Measurements from ENCODE around the gene TNIK. TPM values are rescaled to one million over a fixed set of nuclear protein-coding genes. Genes with fewer than 3 reads are reported as not detected.

The TNIK gene
- total RNA-seq, 2 experiments from 2014 or later: 32.1 to 39.2 TPM

DNA sequence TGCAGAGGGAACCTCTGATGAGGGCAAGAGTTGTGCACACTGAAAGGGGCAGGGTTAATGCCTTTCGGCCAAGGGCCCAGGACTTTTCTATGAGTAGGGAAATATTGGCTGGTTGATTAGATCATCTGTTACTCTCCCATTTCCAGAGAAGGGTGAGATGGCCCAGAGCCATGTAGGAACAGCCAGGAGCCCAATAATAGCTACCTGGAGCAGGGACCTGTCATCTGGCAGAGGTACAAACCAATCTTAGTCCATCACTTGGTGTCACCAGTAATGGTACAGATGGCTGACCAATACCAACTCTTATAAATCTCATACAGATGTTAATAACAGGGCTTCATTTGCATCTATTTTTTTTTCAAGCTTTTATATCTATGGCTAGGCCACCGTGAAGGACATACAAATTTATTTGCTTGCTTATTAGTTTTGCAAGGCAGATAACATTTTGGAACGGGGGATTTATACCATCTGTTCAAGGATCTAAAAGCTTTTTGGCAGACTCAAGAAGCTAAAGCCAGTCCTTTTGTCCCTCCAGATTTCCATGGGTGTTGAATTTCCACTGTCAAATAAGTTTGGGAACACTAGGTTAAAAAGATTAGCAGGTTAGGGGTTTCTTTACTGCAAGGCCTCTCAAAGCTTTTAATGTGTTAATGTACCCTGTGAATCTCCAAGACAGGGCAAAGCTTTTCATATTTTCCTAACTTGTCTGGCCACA, 79.3 kb downstream of the TNIK start:
- Mint-ChIP-seq H3K27me3 (ENCODE audit: low read depth) (no peaks in the 10 kb centered on the region), H3K36me3 (ENCODE audit: low read depth) (no peaks in the 10 kb centered on the region), H3K4me3 (no peak overlapping the region), H3K9me3 (ENCODE audit: insufficient read depth) (no peaks in the 10 kb centered on the region), H3K27ac (no peak overlapping the region), H3K4me1 (ENCODE audit: low read depth) (peaks cover 9% of the 10 kb centered on the region)
- no peak for DNase-seq
- ChIA-PET POLR2A (no interaction called here), CTCF (interaction anchor here (1.0 kb wide), 1 partner anchor 17 kb away, joined by 3 read pairs; no protein-coding TSS in a partner anchor)
- no peak for ATAC-seq

- ATAC-seq: no peak
- POLR2A ChIA-PET: interaction anchor here (0.7 kb wide), 1 partner anchor 21 kb away, joined by 3 read pairs; no protein-coding TSS in a partner anchor
- CTCF ChIA-PET: no interaction called here
- no peaks in the 10 kb centered on the region for H3K27me3 Mint-ChIP-seq (ENCODE audit: low read depth)
- no peak for DNase-seq
- H3K9me3 Mint-ChIP-seq (ENCODE audit: insufficient read depth): no peaks in the 10 kb centered on the region
- H3K4me3 Mint-ChIP-seq: no peak overlapping the region
- H3K36me3 Mint-ChIP-seq (ENCODE audit: low read depth): no peaks in the 10 kb centered on the region
- H3K27ac Mint-ChIP-seq: no peak overlapping the region
- peaks cover 9% of the 10 kb centered on the region for H3K4me1 Mint-ChIP-seq (ENCODE audit: low read depth)
Observed at GRCh38 chr3:171379961-171380483, 80.2 kb downstream of the TNIK start.

- CTCF ChIA-PET: interaction anchor here (0.9 kb wide), 1 partner anchor 188 kb away, joined by 3 read pairs; no protein-coding TSS in a partner anchor
Observed at GRCh38 chr3:171379281-171379680, 80.9 kb downstream of the TNIK start.

DNA sequence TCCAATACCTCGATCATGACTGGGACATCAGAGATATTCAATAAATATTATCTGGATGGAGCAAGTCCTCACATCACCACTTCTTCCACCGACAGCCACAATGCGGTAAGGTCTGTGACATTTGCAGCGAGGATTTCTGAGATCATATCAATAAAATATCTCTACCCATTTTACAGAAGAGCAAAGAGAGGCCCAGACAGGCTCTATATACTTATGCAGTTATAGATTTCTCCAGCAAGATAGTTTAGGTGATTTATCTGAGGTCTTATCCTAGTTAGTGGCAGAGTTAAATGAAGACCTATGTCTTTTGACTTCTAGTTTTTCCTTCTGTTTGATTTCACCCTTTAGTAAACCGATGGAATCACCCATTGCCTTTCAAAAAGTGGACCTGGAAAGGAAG, 81.6 kb downstream of the TNIK start:
- CTCF ChIA-PET: no interaction called here
- Mint-ChIP-seq H3K27ac (no peak overlapping the region), H3K4me3 (no peak overlapping the region), H3K4me1 (ENCODE audit: low read depth) (peaks cover under 1% of the 10 kb centered on the region), H3K36me3 (ENCODE audit: low read depth) (no peaks in the 10 kb centered on the region), H3K27me3 (ENCODE audit: low read depth) (no peaks in the 10 kb centered on the region), H3K9me3 (ENCODE audit: insufficient read depth) (no peaks in the 10 kb centered on the region)
- no peak for DNase-seq
- ATAC-seq: no peak
- POLR2A ChIA-PET: no interaction called here

More at GRCh38 chr3:171379281-171379680, 80.9 kb downstream of the TNIK start:
- no peak for ATAC-seq
- no peak for DNase-seq
- Mint-ChIP-seq H3K36me3 (ENCODE audit: low read depth) (no peaks in the 10 kb centered on the region), H3K27me3 (ENCODE audit: low read depth) (no peaks in the 10 kb centered on the region), H3K9me3 (ENCODE audit: insufficient read depth) (no peaks in the 10 kb centered on the region), H3K27ac (no peak overlapping the region), H3K4me1 (ENCODE audit: low read depth) (peaks cover 7% of the 10 kb centered on the region), H3K4me3 (no peak overlapping the region)
- POLR2A ChIA-PET: no interaction called here

GRCh38 chr3:171377859-171378258, 82.3 kb downstream of the TNIK start:
- DNase-seq (no peak), ATAC-seq (no peak)
- Mint-ChIP-seq H3K27ac (no peak overlapping the region), H3K4me1 (ENCODE audit: low read depth) (no peaks in the 10 kb centered on the region), H3K36me3 (ENCODE audit: low read depth) (no peaks in the 10 kb centered on the region), H3K4me3 (no peak overlapping the region), H3K27me3 (ENCODE audit: low read depth) (no peaks in the 10 kb centered on the region), H3K9me3 (ENCODE audit: insufficient read depth) (no peaks in the 10 kb centered on the region)
- ChIA-PET CTCF (no interaction called here), POLR2A (interaction anchor here (0.6 kb wide), 1 partner anchor 51 kb away, joined by 3 read pairs; no protein-coding TSS in a partner anchor)

DNA sequence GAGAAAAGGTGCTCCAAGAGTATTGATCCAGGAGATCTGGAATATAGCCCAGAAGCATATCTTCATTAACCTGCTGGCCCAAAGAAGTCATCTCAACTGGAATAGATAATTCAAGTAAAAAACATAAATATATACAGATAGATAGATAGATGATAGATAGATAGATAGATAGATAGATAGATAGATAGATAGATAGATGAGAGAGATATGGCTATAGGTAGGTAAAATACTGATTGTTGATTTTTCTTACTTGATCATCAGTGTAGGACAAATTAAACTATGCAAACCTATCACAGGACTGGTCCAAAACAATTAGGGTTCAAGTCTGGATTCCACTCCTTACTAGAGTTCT, 83.6 kb downstream of the TNIK start:
- Mint-ChIP-seq H3K4me3 (no peak overlapping the region), H3K9me3 (ENCODE audit: insufficient read depth) (no peaks in the 10 kb centered on the region), H3K4me1 (ENCODE audit: low read depth) (no peaks in the 10 kb centered on the region), H3K27ac (no peak overlapping the region), H3K27me3 (ENCODE audit: low read depth) (no peaks in the 10 kb centered on the region), H3K36me3 (ENCODE audit: low read depth) (peaks cover under 1% of the 10 kb centered on the region)
- DNase-seq (no peak), ATAC-seq (no peak)
- POLR2A ChIA-PET: no interaction called here
- CTCF ChIA-PET: no interaction called here

DNA sequence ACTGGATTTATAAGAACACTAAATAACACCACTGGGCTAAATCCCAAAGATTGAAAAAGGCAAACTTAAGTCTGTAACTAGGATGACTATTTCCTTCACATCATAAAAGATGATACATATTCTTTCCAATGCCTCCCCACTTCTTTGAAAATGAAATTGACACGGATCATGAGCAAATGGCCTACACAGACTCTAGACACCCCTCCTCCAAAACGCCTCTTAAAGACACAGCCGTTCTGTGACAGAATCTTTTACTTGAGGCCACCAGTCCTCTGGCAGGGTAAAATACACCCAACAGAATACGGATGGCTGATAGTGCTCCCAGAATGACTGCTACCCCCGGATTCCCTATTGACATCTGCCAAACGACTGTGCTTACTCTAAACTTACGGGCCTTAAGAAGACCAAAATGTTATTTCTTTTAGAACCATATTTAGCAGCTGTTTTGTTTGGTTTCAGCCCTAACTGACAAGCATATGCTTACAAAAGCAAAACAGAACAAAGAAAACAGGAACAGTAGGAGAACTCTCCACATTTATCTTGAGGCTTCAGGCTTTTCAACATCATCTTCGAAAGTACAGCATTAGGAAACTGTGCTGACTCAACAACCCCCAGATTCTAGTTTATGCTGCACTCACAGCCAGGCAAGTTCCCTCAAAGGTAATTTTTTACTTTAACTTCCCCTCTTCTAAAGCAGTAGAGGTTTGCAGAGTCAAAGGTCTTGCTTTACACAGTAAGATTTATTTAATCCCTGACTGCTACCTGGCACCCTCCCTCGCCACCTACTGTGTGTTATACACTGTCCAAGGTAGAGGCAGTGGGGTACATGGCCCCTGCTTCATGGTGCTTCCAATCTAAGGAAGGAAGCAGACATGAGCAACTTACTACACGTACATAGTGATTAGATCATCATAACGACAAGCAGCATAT, 84.3 kb downstream of the TNIK start:
- Mint-ChIP-seq H3K4me3 (no peak overlapping the region), H3K27me3 (ENCODE audit: low read depth) (no peaks in the 10 kb centered on the region), H3K9me3 (ENCODE audit: insufficient read depth) (no peaks in the 10 kb centered on the region), H3K36me3 (ENCODE audit: low read depth) (peaks cover 3% of the 10 kb centered on the region), H3K4me1 (ENCODE audit: low read depth) (peaks cover 2% of the 10 kb centered on the region), H3K27ac (no peak overlapping the region)
- DNase-seq: no peak
- ATAC-seq: no peak
- POLR2A ChIA-PET: no interaction called here
- CTCF ChIA-PET: interaction anchor here (1.0 kb wide), 1 partner anchor 85 kb away, joined by 3 read pairs; the partner anchor contains the start of gene TNIK

DNA sequence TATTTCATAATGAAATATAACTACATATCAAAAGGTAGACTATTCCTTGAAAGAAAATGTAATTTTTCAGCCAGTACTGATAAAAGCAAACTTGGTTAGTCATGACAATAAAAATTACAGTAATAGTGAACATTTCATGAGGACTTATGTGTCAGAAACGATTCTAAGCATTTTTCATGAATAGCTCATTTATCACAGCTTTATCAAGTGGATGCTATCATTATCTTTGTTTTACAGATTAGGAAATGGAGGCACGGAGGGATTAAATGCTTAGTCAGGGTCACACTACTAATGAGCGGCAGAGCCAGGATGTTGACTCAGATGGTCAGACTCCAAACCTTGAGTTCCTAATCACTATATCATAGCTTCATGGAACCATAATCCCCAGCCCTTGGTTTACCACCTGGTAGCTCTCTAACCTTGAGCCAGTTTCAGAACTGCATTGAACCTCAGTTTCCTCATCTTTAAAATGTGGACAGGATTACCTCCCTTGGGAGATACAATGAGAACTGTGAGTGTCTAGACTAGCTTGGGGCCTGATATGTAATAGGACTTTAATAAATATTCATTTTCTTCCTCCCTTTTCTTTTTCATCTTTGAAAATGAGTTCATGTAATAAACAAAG, 85.4 kb downstream of the TNIK start:
- Mint-ChIP-seq H3K4me3 (no peak overlapping the region), H3K27ac (no peak overlapping the region), H3K36me3 (ENCODE audit: low read depth) (peaks cover 3% of the 10 kb centered on the region), H3K27me3 (ENCODE audit: low read depth) (no peaks in the 10 kb centered on the region), H3K9me3 (ENCODE audit: insufficient read depth) (no peaks in the 10 kb centered on the region), H3K4me1 (ENCODE audit: low read depth) (peaks cover 2% of the 10 kb centered on the region)
- POLR2A ChIA-PET: no interaction called here
- DNase-seq (no peak), ATAC-seq (no peak)
- CTCF ChIA-PET: interaction anchor here (1.0 kb wide), 1 partner anchor 86 kb away, joined by 3 read pairs; the partner anchor contains the start of gene TNIK

GRCh38 chr3:171374260-171374659, 85.9 kb downstream of the TNIK start:
- no peak for DNase-seq
- ChIA-PET POLR2A (no interaction called here), CTCF (interaction anchor here (0.9 kb wide), 1 partner anchor 202 kb away, joined by 3 read pairs; no protein-coding TSS in a partner anchor)
- peaks cover 2% of the 10 kb centered on the region for H3K4me1 Mint-ChIP-seq (ENCODE audit: low read depth)
- ATAC-seq: no peak
- no peak overlapping the region for H3K4me3 Mint-ChIP-seq
- no peaks in the 10 kb centered on the region for H3K27me3 Mint-ChIP-seq (ENCODE audit: low read depth)
- peaks cover 3% of the 10 kb centered on the region for H3K36me3 Mint-ChIP-seq (ENCODE audit: low read depth)
- no peak overlapping the region for H3K27ac Mint-ChIP-seq
- no peaks in the 10 kb centered on the region for H3K9me3 Mint-ChIP-seq (ENCODE audit: insufficient read depth)

DNA sequence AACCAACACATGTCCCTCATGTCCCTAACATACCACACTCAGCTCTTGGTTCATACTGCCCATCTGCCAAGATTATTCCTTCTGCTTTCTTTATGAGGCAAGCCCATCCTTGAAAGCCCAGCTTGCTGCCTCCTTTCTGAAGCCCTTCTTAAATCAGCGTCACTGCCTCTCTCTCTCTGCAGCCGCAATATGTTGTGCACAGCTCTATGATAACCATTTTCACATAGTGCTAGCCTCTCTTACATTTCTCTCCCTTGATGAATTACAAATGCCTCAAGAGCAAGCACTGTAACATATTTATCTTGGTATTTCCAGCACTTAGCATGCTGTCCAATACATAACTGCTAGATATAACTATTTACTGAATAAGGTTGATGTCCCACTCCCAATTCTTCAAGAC, 86.5 kb downstream of the TNIK start:
- Mint-ChIP-seq H3K36me3 (ENCODE audit: low read depth) (peaks cover 6% of the 10 kb centered on the region), H3K9me3 (ENCODE audit: insufficient read depth) (no peaks in the 10 kb centered on the region), H3K27ac (no peak overlapping the region), H3K4me3 (no peak overlapping the region), H3K27me3 (ENCODE audit: low read depth) (no peaks in the 10 kb centered on the region), H3K4me1 (ENCODE audit: low read depth) (peaks cover 2% of the 10 kb centered on the region)
- CTCF ChIA-PET: interaction anchor here (0.9 kb wide), 1 partner anchor 201 kb away, joined by 3 read pairs; no protein-coding TSS in a partner anchor
- DNase-seq (no peak), ATAC-seq (no peak)
- POLR2A ChIA-PET: no interaction called here

DNA sequence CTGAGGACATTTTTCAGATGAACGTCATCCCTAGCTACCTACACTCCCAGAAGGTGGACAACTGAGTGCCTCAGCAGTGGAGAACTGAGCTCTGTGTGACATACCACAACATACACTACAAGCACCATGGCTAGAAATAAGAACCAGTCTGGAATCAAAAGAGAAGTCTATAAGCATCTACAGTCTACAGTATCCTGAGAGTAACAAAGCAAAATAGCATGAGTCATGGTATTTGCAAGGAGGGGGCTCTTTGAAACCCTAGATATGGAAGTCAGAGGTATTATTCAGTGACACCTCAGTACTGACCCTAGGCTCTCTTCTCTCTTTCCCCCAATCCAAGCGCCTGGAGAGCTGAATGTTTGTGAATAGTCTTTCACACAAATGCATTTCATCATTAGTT, 87.5 kb downstream of the TNIK start:
- Mint-ChIP-seq H3K27me3 (ENCODE audit: low read depth) (no peaks in the 10 kb centered on the region), H3K4me1 (ENCODE audit: low read depth) (peaks cover 2% of the 10 kb centered on the region), H3K4me3 (no peak overlapping the region), H3K9me3 (ENCODE audit: insufficient read depth) (no peaks in the 10 kb centered on the region), H3K27ac (no peak overlapping the region), H3K36me3 (ENCODE audit: low read depth) (peaks cover 9% of the 10 kb centered on the region)
- ChIA-PET POLR2A (no interaction called here), CTCF (interaction anchor here (0.7 to 1.5 kb wide), 3 partner anchors 9 to 74 kb away, joined by 3 read pairs; no protein-coding TSS in a partner anchor)
- DNase-seq (no peak), ATAC-seq (no peak)
